Stromal cell of bone marrow (primary cell): ENCODE measurements around the gene GATAD2A.

Experiments
- DNase-seq: peaks from one replicate; pipeline ENCODE4 v3.0.0-alpha.2; 2012; ENCODE audit warnings: low read depth

Gene GATAD2A

GRCh38 chr19:19513682-19514081 lies 108.2 kb downstream of the GATAD2A start:
- DNase-seq, result no peak

GRCh38 chr19:19514215-19514657 lies 108.8 kb downstream of the GATAD2A start:
- no peak for DNase-seq

GRCh38 chr19:19514881-19515641 lies 109.6 kb downstream of the GATAD2A start, which contains the start of gene TSSK6:
TSS of gene TSSK6 (minus strand) at chr19:19515548. CDS start at chr19:19515427, 121 bp downstream.
- DNase-seq, result no peak

- peak; percentile 84 for DNase-seq
Observed at GRCh38 chr19:19515642-19516519, 110.4 kb downstream of the GATAD2A start, which contains the start of gene NDUFA13. TSS of gene NDUFA13 (plus strand) at chr19:19516225. CDS start at chr19:19516239, 14 bp downstream.

GRCh38 chr19:19517235-19517619 lies 111.8 kb downstream of the GATAD2A start:
- DNase-seq, result no peak

GRCh38 chr19:19520989-19521388 lies 115.5 kb downstream of the GATAD2A start:
- no peak for DNase-seq

DNA sequence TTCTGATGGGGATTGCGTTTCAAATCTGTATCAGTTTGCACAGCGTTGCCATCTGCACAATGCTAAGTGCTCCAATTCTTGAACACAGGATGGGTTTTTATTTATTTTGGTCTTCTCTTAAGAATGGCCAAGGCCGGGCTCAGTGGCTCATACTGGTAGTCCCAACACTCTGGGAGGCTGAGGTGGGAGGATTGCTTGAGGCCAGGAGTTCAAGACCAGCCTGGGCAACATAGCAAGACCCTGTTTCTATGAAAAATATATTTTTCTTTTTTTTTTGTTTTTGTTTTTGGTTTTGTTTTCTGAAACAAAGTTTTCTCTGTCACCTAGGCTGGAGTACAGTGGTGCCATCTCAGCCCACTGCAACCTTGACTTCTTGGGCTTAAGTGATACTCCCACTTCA lies 117.7 kb downstream of the GATAD2A start:
- no peak for DNase-seq

- no peak for DNase-seq
Observed at GRCh38 chr19:19524053-19524452, 118.6 kb downstream of the GATAD2A start.

DNA sequence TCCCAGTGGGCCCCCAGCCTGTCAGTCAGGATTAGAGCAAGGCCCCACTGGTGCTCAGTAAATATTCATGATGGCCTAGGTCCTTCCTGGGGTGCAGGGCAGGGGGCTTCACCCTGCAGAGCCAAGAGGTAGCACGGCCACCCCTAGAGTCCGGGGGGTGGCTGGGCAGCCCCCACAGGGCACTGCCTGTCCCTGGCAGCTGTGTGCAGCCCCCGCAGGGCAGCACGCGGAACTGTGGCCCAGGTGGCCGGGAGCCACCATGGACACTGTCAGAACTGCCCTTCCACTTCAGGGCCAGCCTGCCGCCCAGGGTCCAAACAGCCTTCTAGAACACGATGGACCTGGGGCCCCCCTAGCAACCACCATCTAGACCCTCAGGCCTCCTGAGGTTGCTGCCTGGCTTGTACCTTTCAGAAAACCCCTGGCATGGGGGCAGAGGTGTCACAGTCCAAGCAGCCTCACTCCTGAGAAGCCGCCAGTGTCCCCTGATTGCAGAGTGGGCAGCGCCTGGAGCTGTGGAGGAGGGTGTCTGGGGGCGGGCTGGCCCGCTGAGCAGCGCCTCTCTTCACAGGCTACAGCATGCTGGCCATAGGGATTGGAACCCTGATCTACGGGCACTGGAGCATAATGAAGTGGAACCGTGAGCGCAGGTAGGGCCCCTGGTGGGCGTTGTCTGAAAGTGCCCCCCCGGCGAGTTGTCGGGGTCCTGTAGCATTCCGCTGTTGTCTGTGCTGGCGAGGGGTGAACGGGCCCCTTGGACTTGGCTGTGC lies 120.3 kb downstream of the GATAD2A start:
- no peak for DNase-seq

- no peak for DNase-seq
Observed at GRCh38 chr19:19526581-19527370, 121.3 kb downstream of the GATAD2A start.

DNA sequence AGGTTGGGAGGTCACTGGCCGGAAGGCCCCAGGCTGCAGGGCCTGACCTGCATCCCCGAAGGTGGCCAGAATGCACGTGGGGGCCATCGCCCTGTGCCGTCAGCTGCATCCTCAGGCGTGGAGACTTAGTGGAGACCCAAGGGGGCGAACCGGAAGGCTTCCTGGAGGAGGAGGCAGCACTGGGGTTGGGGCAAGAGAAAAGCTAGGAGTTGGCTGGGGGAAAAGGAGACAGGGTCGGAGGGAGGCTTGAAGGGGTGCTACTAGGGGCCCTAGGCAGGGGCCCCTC lies 121.8 kb downstream of the GATAD2A start:
- no peak for DNase-seq

- no peak for DNase-seq
Observed at GRCh38 chr19:19527674-19528625, 122.5 kb downstream of the GATAD2A start.

DNA sequence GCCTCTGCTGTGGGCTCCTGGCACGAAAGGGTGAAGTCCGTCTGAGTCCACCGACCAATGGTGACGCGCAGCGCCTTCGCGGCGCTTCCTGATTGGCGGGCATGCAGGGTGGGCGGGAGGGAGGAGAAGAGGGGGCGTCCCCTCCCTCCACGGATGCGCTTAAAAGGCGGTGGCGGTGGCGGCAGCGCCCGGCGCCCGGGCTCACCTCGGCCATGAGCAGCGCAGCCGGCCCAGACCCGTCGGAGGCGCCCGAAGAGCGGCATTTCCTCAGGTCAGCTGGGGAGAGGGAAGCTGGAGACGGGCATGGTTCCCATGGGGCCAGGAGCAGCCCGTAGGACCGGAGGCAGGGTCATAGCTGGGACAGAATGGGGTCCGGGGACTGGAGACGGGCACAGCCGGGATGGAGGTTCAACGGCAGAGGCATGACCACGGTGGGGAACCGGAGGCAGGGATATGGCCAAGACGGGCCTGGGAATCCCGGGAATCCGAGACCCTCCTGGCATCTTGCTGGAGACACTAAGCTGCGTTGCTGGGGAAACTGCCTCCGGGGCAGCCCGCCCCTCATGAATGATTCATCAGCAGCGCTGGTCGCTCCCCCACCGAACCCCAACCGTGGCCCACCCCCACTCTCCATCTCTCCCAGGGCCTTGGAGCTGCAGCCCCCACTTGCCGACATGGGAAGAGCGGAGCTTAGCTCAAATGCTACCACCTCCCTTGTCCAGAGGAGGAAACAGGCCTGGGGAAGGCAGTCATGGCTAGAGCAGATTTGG lies 123.4 kb downstream of the GATAD2A start, which contains the start of gene YJEFN3:
TSS of gene YJEFN3 (plus strand) at position 191 of the 770 bp plus-strand sequence. CDS start at position 213, 22 bp downstream.
- DNase-seq, result no peak

GRCh38 chr19:19529783-19530422 lies 124.4 kb downstream of the GATAD2A start:
- no peak for DNase-seq

GRCh38 chr19:19530423-19530804 lies 124.9 kb downstream of the GATAD2A start:
- DNase-seq, result no peak

DNA sequence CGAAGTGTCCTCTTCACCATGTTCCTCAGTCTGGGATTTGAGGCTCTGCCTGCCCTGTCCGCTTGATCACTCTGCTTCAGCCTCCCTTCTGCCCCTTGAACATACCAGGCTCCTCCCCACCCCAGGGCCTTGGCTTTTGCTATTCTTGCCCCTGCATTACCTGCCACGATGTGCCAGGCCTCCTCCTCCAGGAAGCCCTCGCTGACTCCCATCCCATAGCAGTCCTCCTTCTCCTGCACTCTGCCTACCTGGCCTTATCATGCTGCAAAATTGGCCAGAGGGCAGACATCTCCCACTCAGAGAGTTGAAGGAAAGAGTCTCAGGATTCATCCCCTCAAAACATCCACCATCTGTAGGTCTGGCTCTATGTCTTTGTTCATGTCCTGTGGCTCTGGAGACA lies 125.4 kb downstream of the GATAD2A start:
- no peak for DNase-seq

DNA sequence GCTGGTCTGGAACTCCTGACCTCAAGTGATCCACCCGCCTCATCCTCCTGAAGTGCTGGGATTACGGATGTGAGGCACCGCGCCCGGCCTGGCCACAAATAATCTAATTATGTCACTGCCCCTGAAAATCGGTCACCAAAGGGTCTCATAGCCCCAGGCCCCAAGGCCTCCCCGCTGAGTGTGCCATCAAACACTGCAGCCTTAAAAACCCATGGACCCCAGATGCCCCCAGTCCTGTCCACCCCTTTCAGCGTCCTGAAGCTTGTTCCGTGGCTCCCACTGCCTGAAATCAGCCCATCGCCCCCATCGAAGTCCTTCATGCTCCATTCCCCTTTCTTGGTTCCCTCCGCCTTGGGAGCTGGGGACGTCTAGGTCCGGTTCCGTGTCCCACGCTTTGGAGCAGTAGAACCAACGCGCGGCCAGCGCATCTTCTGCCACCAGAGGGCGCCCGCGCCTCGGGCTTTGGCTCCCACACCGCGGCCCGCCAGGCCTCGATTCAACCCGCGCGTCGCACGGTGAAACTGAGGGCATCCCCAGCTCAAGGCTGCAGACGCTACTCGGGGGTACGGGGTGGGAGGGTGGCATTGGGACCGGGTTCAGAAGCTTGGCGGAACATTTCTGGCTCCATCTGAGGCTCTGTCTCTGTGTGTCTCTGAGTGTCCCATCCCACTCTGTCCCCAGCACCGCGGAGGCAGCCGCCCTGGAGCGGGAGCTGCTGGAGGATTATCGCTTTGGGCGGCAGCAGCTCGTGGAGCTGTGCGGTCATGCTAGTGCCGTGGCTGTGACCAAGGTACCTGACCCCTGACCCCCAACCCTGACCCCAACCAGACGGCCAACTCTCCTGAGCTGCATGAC lies 126.7 kb downstream of the GATAD2A start:
- DNase-seq, result peak; percentile 35
